GM19463 (cell line): ENCODE results near the gene PDZD2.
"Not testable (repeated sequence)": the region's sequence is repeated elsewhere in the genome, so short reads cannot be mapped to it uniquely, and the experiment has no call there.

Experiments
- ATAC-seq: cut with Tn5 transposase; IDR thresholded peaks from one replicate; pipeline ENCODE4 v1.9.1; 2021; ENCODE audit warnings: mild to moderate bottlenecking, moderate library complexity; ENCODE audit not compliant: unreplicated experiment

PDZD2 gene

GRCh38 chr5:31731016-31731415, 92.1 kb downstream of the PDZD2 start:
- no peak for ATAC-seq

GRCh38 chr5:31731710-31732301, 92.9 kb downstream of the PDZD2 start:
- ATAC-seq, result no peak

- ATAC-seq, result not testable (repeated sequence)
Measured at GRCh38 chr5:31732821-31733220, 93.9 kb downstream of the PDZD2 start.

GRCh38 chr5:31733371-31733770, 94.4 kb downstream of the PDZD2 start:
- ATAC-seq, result no peak

- no peak for ATAC-seq
Measured at GRCh38 chr5:31736127-31736526, 97.2 kb downstream of the PDZD2 start.

- no peak for ATAC-seq
Measured at GRCh38 chr5:31738199-31738598, 99.3 kb downstream of the PDZD2 start.

GRCh38 chr5:31741496-31741895, 102.6 kb downstream of the PDZD2 start:
- ATAC-seq, result no peak

- ATAC-seq, result no peak
Measured at GRCh38 chr5:31743678-31744077, 104.7 kb downstream of the PDZD2 start.

GRCh38 chr5:31748458-31749172, 109.7 kb downstream of the PDZD2 start:
- ATAC-seq, result no peak

- ATAC-seq, result no peak
Measured at GRCh38 chr5:31750215-31750614, 111.3 kb downstream of the PDZD2 start.

- no peak for ATAC-seq
Measured at GRCh38 chr5:31751610-31752009, 112.7 kb downstream of the PDZD2 start.

- ATAC-seq, result no peak
Measured at GRCh38 chr5:31753700-31754357, 114.9 kb downstream of the PDZD2 start.

GRCh38 chr5:31754358-31754704, 115.4 kb downstream of the PDZD2 start:
- ATAC-seq, result no peak

GRCh38 chr5:31754741-31755675, 116.1 kb downstream of the PDZD2 start:
- ATAC-seq, result no peak

GRCh38 chr5:31755676-31756230, 116.8 kb downstream of the PDZD2 start:
- ATAC-seq, result no peak

- ATAC-seq, result no peak
Measured at GRCh38 chr5:31757806-31758205, 118.9 kb downstream of the PDZD2 start.

- ATAC-seq, result no peak
Measured at GRCh38 chr5:31758803-31759425, 120.0 kb downstream of the PDZD2 start.

GRCh38 chr5:31759925-31760324, 121.0 kb downstream of the PDZD2 start:
- ATAC-seq, result no peak

- ATAC-seq, result no peak
Measured at GRCh38 chr5:31761877-31762276, 122.9 kb downstream of the PDZD2 start.

GRCh38 chr5:31763424-31763823, 124.5 kb downstream of the PDZD2 start:
- ATAC-seq, result no peak
